GM18907 (cell line): Measurements from ENCODE around the gene METAP2.
A peak's percentile ranks its signal among the peaks of the same experiment; 100 is the strongest.
"Not testable (repeated sequence)": the region's sequence is repeated elsewhere in the genome, so short reads cannot be mapped to it uniquely, and the experiment has no call there.

Experiments
- ATAC-seq: cut with Tn5 transposase; IDR thresholded peaks from one replicate; pipeline ENCODE4 v1.9.1; 2021; ENCODE audit warnings: mild to moderate bottlenecking, moderate library complexity; ENCODE audit not compliant: unreplicated experiment

The METAP2 gene

GRCh38 chr12:95462081-95462480 lies 11.9 kb upstream of the METAP2 start:
- ATAC-seq = no peak

GRCh38 chr12:95462551-95462950 lies 11.4 kb upstream of the METAP2 start:
- no peak for ATAC-seq

GRCh38 chr12:95463050-95463449 lies 10.9 kb upstream of the METAP2 start:
- no peak for ATAC-seq

- not testable (repeated sequence) for ATAC-seq
Observed at GRCh38 chr12:95463776-95464175, 10.2 kb upstream of the METAP2 start.

- ATAC-seq = no peak
Observed at GRCh38 chr12:95465275-95465674, 8.7 kb upstream of the METAP2 start.

- ATAC-seq = no peak
Observed at GRCh38 chr12:95470300-95470699, 3.7 kb upstream of the METAP2 start.

- ATAC-seq = peak; percentile 37
Observed at GRCh38 chr12:95473231-95473883, 595 bp upstream of the METAP2 start.

- ATAC-seq = no peak
Observed at GRCh38 chr12:95474660-95474958, 657 bp downstream of the METAP2 start.

GRCh38 chr12:95480230-95480629 lies 6.3 kb downstream of the METAP2 start:
- no peak for ATAC-seq

GRCh38 chr12:95481072-95481471 lies 7.1 kb downstream of the METAP2 start:
- ATAC-seq = no peak

GRCh38 chr12:95481888-95482287 lies 7.9 kb downstream of the METAP2 start:
- ATAC-seq = no peak

GRCh38 chr12:95482564-95482963 lies 8.6 kb downstream of the METAP2 start:
- ATAC-seq = not testable (repeated sequence)

GRCh38 chr12:95484524-95484923 lies 10.6 kb downstream of the METAP2 start:
- no peak for ATAC-seq

- ATAC-seq = no peak
Observed at GRCh38 chr12:95487024-95487423, 13.1 kb downstream of the METAP2 start.

GRCh38 chr12:95492462-95492861 lies 18.5 kb downstream of the METAP2 start:
- ATAC-seq = no peak

GRCh38 chr12:95494888-95495287 lies 20.9 kb downstream of the METAP2 start:
- no peak for ATAC-seq

- no peak for ATAC-seq
Observed at GRCh38 chr12:95495433-95495832, 21.5 kb downstream of the METAP2 start.

- ATAC-seq = no peak
Observed at GRCh38 chr12:95497031-95497430, 23.1 kb downstream of the METAP2 start.

- ATAC-seq = no peak
Observed at GRCh38 chr12:95498968-95499367, 25.0 kb downstream of the METAP2 start.

- no peak for ATAC-seq
Observed at GRCh38 chr12:95499772-95500171, 25.8 kb downstream of the METAP2 start.

GRCh38 chr12:95504140-95504539 lies 30.2 kb downstream of the METAP2 start:
- ATAC-seq = no peak

- no peak for ATAC-seq
Observed at GRCh38 chr12:95505039-95505438, 31.1 kb downstream of the METAP2 start.

GRCh38 chr12:95506707-95507523 lies 33.0 kb downstream of the METAP2 start:
- ATAC-seq = no peak
